Peyer's patch (tissue), 4 donors: Measurements from ENCODE around the gene PPP1R15A. TPM values are rescaled to one million over a fixed set of nuclear protein-coding genes. Genes with fewer than 3 reads are reported as not detected.
"Not testable (repeated sequence)": the region's sequence is repeated elsewhere in the genome, so short reads cannot be mapped to it uniquely, and the experiment has no call there.

ENCODE experiments used
- DNase-seq, 3 donors: peaks; one replicate each; pipeline ENCODE4 v3.0.0-alpha.2; 2017 to 2019
- H3K27ac ChIP-seq, 4 donors: fragments of 200-600 bp; sonication (generic); one replicate each; pipeline ENCODE4 v1.5.1; 2016 to 2019
- H3K27me3 ChIP-seq, 2 donors: fragments of 200-600 bp; sonication (generic); one replicate each; pipeline ENCODE4 v1.5.1; 2019
- H3K36me3 ChIP-seq, 3 donors: fragments of 200-600 bp; sonication (generic); one replicate each; pipeline ENCODE4 v1.5.1; 2016 to 2019
- H3K4me1 ChIP-seq, 4 donors: fragments of 200-600 bp; sonication (generic); one replicate each; pipeline ENCODE4 v1.5.1; 2016 to 2019
- H3K4me3 ChIP-seq, 4 donors: fragments of 200-600 bp; sonication (generic); 1 replicate in 3 of 4; 2 replicates in 1 of 4; pipeline ENCODE4 v1.5.1; 2016 to 2019; ENCODE audit warnings: mild to moderate bottlenecking in 1 of 4
- H3K9me3 ChIP-seq, 4 donors: fragments of 200-600 bp; sonication (generic); one replicate each; pipeline ENCODE4 v1.5.1; 2016 to 2019; ENCODE audit warnings: mild to moderate bottlenecking in 1 of 4
- POLR2A ChIP-seq, 2 donors: fragments of 450-650 bp; IDR thresholded peaks; one replicate each; pipeline ENCODE4 v1.5.1; 2017; ENCODE audit warnings: antibody characterized with exemption in 2 of 2, mild to moderate bottlenecking in 2 of 2, moderate library complexity in 2 of 2
- total RNA-seq, 4 donors: library from RNA; depleted of rRNA; stranded (reverse); fragments of >200 nt; gene quantifications; one replicate each; pipeline ENCODE4 v1.1.0, GENCODE V29; 2016
- TF ChIP-seq, protein P1 (sequence below), 6 experiments: fragments of 450-650 bp in 4 of 6; fragments of 200-600 bp in 2 of 6; sonication (generic) in 1 of 6; IDR thresholded peaks; one replicate each; pipeline ENCODE4 v1.5.1; 2017 to 2019; ENCODE audit warnings: antibody characterized with exemption in 6 of 6, mild to moderate bottlenecking in 3 of 6, moderate library complexity in 1 of 6

PPP1R15A gene
- total RNA-seq, 4 donors from 2014 or later = 39.2 to 198 (median 80.3) TPM

DNA sequence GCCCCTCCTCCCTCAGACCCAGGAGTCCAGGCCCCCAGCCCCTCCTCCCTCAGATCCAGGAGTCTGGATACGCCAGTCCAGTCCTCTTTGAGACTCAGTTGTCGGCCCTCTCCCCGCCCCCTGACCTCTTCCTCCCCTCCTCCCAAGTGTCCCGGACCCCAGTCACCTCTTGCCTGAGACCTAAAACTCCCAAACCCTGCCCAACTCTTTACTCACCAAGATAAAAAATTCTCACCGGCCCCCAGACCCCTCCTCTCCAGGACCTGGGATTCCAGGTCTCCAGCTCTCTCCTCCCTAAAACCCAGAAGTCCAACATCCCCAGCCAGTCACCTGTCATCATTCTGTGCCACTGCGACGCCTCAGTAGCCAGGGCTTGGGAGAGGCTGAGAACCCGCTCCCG is 34.5 kb upstream of the PPP1R15A start:
- DNase-seq = no peak
- H3K27ac ChIP-seq = peak overlapping the region in 2 of 4 donors; percentile 38 to 69
- no peak for TF ChIP-seq POLR2A (IDR thresholded peaks at IDR 0.05)
- TF ChIP-seq, protein P1, sequence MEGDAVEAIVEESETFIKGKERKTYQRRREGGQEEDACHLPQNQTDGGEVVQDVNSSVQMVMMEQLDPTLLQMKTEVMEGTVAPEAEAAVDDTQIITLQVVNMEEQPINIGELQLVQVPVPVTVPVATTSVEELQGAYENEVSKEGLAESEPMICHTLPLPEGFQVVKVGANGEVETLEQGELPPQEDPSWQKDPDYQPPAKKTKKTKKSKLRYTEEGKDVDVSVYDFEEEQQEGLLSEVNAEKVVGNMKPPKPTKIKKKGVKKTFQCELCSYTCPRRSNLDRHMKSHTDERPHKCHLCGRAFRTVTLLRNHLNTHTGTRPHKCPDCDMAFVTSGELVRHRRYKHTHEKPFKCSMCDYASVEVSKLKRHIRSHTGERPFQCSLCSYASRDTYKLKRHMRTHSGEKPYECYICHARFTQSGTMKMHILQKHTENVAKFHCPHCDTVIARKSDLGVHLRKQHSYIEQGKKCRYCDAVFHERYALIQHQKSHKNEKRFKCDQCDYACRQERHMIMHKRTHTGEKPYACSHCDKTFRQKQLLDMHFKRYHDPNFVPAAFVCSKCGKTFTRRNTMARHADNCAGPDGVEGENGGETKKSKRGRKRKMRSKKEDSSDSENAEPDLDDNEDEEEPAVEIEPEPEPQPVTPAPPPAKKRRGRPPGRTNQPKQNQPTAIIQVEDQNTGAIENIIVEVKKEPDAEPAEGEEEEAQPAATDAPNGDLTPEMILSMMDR (IDR thresholded peaks at IDR 0.05) = no peak

GRCh38 chr19:48841047-48841446 is 31.2 kb upstream of the PPP1R15A start:
- DNase-seq = no peak
- no peak overlapping the region for H3K27ac ChIP-seq
- peaks cover 0 to 12% (median 2%) of the 10 kb centered on the region in 4 donors for H3K4me1 ChIP-seq
- H3K9me3 ChIP-seq = no peaks in the 10 kb centered on the region
- H3K36me3 ChIP-seq = peaks cover 0 to 4% (median 0%) of the 10 kb centered on the region in 3 donors
- H3K27me3 ChIP-seq = no peaks in the 10 kb centered on the region
- no peak for TF ChIP-seq POLR2A (IDR thresholded peaks at IDR 0.05)
- TF ChIP-seq, protein P1 (IDR thresholded peaks at IDR 0.05) = no peak
- H3K4me3 ChIP-seq = no peak overlapping the region

More for the DNA sequence above, 34.5 kb upstream of the PPP1R15A start:
- Histone ChIP-seq H3K4me3 (peak overlapping the region in 1 of 4 donors; percentile 50), H3K4me1 (peaks cover 0 to 17% (median 10%) of the 10 kb centered on the region in 4 donors), H3K27me3 (no peaks in the 10 kb centered on the region), H3K36me3 (no peaks in the 10 kb centered on the region), H3K9me3 (no peaks in the 10 kb centered on the region)

GRCh38 chr19:48841571-48841970 is 30.6 kb upstream of the PPP1R15A start:
- Histone ChIP-seq H3K27ac (no peak overlapping the region), H3K4me3 (no peak overlapping the region), H3K36me3 (peaks cover 0 to 4% (median 0%) of the 10 kb centered on the region in 3 donors), H3K27me3 (no peaks in the 10 kb centered on the region), H3K9me3 (no peaks in the 10 kb centered on the region), H3K4me1 (peaks cover 0 to 7% (median 0%) of the 10 kb centered on the region in 4 donors)
- no peak for TF ChIP-seq POLR2A (IDR thresholded peaks at IDR 0.05)
- TF ChIP-seq, protein P1 (IDR thresholded peaks at IDR 0.05) = no peak
- DNase-seq = no peak

GRCh38 chr19:48842789-48843162 is 29.4 kb upstream of the PPP1R15A start:
- Histone ChIP-seq H3K4me1 (no peaks in the 10 kb centered on the region), H3K36me3 (peaks cover 0 to 4% (median 0%) of the 10 kb centered on the region in 3 donors), H3K9me3 (no peaks in the 10 kb centered on the region), H3K27ac (no peak overlapping the region), H3K27me3 (no peaks in the 10 kb centered on the region), H3K4me3 (no peak overlapping the region)
- TF ChIP-seq POLR2A (IDR thresholded peaks at IDR 0.05) = no peak
- TF ChIP-seq, protein P1 (IDR thresholded peaks at IDR 0.05) = peak; percentile 66 to 86 (median 72)
- DNase-seq = peak in 2 of 3 donors; percentile 41 to 68

DNA sequence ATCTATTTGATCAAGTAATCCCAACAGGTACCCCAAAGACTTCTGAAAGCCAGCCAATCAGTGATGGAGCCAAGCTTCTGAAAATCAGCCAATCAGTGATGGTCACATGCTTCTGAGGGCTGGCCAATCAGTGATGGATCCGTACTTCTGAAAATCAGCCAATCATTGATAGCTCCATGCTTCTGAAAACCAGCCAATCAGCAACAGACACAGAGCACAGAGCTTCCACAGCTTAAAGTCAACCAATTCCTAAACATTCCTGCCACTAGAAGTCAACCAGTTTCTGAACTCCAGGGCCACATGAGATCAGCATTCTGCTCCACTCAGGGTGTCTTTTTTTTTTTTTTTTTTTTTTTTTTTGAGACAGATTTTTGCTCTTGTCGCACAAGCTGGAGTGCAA is 27.7 kb upstream of the PPP1R15A start:
- no peaks in the 10 kb centered on the region for H3K9me3 ChIP-seq
- no peak for TF ChIP-seq POLR2A (IDR thresholded peaks at IDR 0.05)
- TF ChIP-seq, protein P1 (IDR thresholded peaks at IDR 0.05) = peak in 1 of 6 experiments; percentile 3
- no peaks in the 10 kb centered on the region for H3K27me3 ChIP-seq
- H3K4me1 ChIP-seq = no peaks in the 10 kb centered on the region
- H3K27ac ChIP-seq = no peak overlapping the region
- no peak for DNase-seq
- no peak overlapping the region for H3K4me3 ChIP-seq
- H3K36me3 ChIP-seq = peaks cover 0 to 4% (median 0%) of the 10 kb centered on the region in 3 donors

DNA sequence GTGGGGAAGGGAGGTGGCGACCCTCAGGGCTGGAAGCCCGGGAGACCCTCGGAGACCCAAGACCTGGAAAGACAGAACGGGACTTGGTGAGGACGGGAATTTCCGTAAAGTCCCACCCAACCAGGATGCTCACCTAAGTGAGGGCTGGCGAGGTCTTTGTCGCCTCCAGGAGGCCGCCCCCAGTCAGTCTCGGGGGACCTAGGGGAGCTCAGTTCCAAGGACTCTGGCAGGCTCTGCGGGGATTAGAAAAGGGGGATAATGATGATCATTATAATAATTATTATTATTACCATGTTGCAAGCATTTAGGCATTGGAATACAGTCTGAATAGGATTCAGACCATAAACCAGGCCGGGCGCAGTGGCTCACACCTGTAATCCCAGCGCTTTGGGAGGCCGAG is 26.8 kb upstream of the PPP1R15A start:
- no peaks in the 10 kb centered on the region for H3K9me3 ChIP-seq
- no peak overlapping the region for H3K27ac ChIP-seq
- H3K27me3 ChIP-seq = no peaks in the 10 kb centered on the region
- TF ChIP-seq, protein P1 (IDR thresholded peaks at IDR 0.05) = no peak
- TF ChIP-seq POLR2A (IDR thresholded peaks at IDR 0.05) = no peak
- peaks cover 0 to 4% (median 0%) of the 10 kb centered on the region in 3 donors for H3K36me3 ChIP-seq
- DNase-seq = no peak
- H3K4me3 ChIP-seq = no peak overlapping the region
- no peaks in the 10 kb centered on the region for H3K4me1 ChIP-seq

DNA sequence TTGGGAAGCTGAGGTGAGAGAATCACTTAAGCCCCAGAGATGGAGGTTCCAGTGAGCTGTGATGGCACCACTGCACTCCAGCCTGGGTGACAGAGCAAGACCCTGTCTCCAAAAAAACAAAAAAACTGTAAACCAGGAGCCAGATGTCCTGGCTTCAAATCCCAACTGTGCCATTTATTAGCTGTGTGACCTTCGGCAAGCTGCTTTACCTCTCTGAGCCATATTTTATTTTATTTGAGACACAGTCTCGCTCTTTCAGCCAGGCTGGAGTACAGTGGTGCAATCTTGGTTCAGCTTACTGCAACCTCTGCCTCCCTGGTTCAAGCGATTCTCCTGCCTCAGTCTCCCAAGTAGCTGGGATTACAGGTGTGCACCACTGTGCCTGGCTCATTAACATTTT is 25.6 kb upstream of the PPP1R15A start:
- not testable (repeated sequence) for H3K4me1 ChIP-seq, H3K27ac ChIP-seq, H3K9me3 ChIP-seq, DNase-seq, H3K27me3 ChIP-seq, H3K4me3 ChIP-seq, H3K36me3 ChIP-seq
